Retinal pigment epithelial cell (primary cell): ENCODE data around the gene TBC1D1.

Experiments
- DNase-seq: peaks from one replicate; pipeline ENCODE4 v3.0.0-alpha.2; 2010; ENCODE audit warnings: low read depth
- H3K4me3 ChIP-seq: 2 replicates; pipeline ENCODE4 v1.5.1; 2011; ENCODE audit warnings: mild to moderate bottlenecking, low read length, control low read depth, moderate library complexity
- CTCF ChIP-seq: conservative IDR thresholded peaks from 2 replicates; pipeline ENCODE4 v1.5.1; 2011; ENCODE audit warnings: low read depth, low read length, control low read depth, inconsistent platforms

TBC1D1 gene

GRCh38 chr4:37999965-38000364 is 109.1 kb downstream of the TBC1D1 start:
- DNase-seq: no peak
- TF ChIP-seq CTCF: no peak
- H3K4me3 ChIP-seq: no peak overlapping the region

- TF ChIP-seq CTCF: no peak
- H3K4me3 ChIP-seq: no peak overlapping the region
- DNase-seq: no peak
Observed at GRCh38 chr4:38001927-38002326, 111.0 kb downstream of the TBC1D1 start.

- TF ChIP-seq CTCF: no peak
- no peak for DNase-seq
- no peak overlapping the region for H3K4me3 ChIP-seq
Observed at GRCh38 chr4:38002451-38003071, 111.7 kb downstream of the TBC1D1 start.

- no peak for TF ChIP-seq CTCF
- DNase-seq: no peak
- H3K4me3 ChIP-seq: no peak overlapping the region
Observed at GRCh38 chr4:38003102-38003501, 112.2 kb downstream of the TBC1D1 start.

- no peak overlapping the region for H3K4me3 ChIP-seq
- TF ChIP-seq CTCF: no peak
- no peak for DNase-seq
Observed at GRCh38 chr4:38003628-38004027, 112.7 kb downstream of the TBC1D1 start.

- no peak for DNase-seq
- no peak for TF ChIP-seq CTCF
- H3K4me3 ChIP-seq: no peak overlapping the region
Observed at GRCh38 chr4:38004062-38004461, 113.2 kb downstream of the TBC1D1 start.

- no peak overlapping the region for H3K4me3 ChIP-seq
- no peak for TF ChIP-seq CTCF
- no peak for DNase-seq
Observed at GRCh38 chr4:38004887-38005286, 114.0 kb downstream of the TBC1D1 start.
